Neutrophil (primary cell): ENCODE measurements around the gene ZBTB45.

Experiments
- H3K27ac ChIP-seq: fragments of 200-600 bp; sonication (generic); 2 replicates; pipeline ENCODE4 v1.5.1; 2016; ENCODE audit warnings: mild to moderate bottlenecking, moderate library complexity
- H3K27me3 ChIP-seq: fragments of 200-600 bp; sonication (generic); 2 replicates; pipeline ENCODE4 v1.6.0; 2016; ENCODE audit warnings: mild to moderate bottlenecking
- H3K36me3 ChIP-seq: fragments of 200-600 bp; sonication (generic); 2 replicates; pipeline ENCODE4 v1.5.1; 2017
- H3K4me1 ChIP-seq, 2 experiments: fragments of 200-600 bp in 1 of 2; sonication (generic) in 1 of 2; 1 replicate in 1 of 2; 2 replicates in 1 of 2; pipeline versions ENCODE4 v1.5.1 to v1.6.1; 2013 to 2016; ENCODE audit warnings: low read depth in 1 of 2, low read length in 1 of 2, mild to moderate bottlenecking in 1 of 2, moderate library complexity in 1 of 2; ENCODE audit not compliant: control insufficient read depth in 1 of 2, insufficient read depth in 1 of 2
- H3K4me3 ChIP-seq, 2 experiments: fragments of 200-600 bp in 1 of 2; sonication (generic) in 1 of 2; 1 replicate in 1 of 2; 2 replicates in 1 of 2; pipeline ENCODE4 v1.5.1; 2013 to 2016; ENCODE audit warnings: low read depth in 1 of 2, low read length in 1 of 2, mild to moderate bottlenecking in 1 of 2, moderate library complexity in 1 of 2
- H3K9me3 ChIP-seq: fragments of 200-600 bp; sonication (generic); 2 replicates; pipeline ENCODE4 v1.5.1; 2016
- CTCF ChIP-seq: fragments of 200-600 bp; sonication (generic); IDR thresholded peaks from 2 replicates; pipeline ENCODE4 v1.5.1; 2016; ENCODE audit warnings: antibody characterized with exemption

ZBTB45 gene

GRCh38 chr19:58555920-58556621 lies 36.5 kb upstream of the ZBTB45 start:
- Histone ChIP-seq H3K4me1 (peaks cover 47 to 50% of the 10 kb centered on the region in 2 experiments), H3K27ac (peak overlapping the region; percentile 100), H3K9me3 (no peaks in the 10 kb centered on the region), H3K36me3 (peaks cover 51% of the 10 kb centered on the region), H3K4me3 (peak overlapping the region; percentile 67 to 84), H3K27me3 (peaks cover 8% of the 10 kb centered on the region)
- TF ChIP-seq CTCF: no peak

GRCh38 chr19:58555369-58555885 lies 35.8 kb upstream of the ZBTB45 start:
- Histone ChIP-seq H3K27me3 (peaks cover 1% of the 10 kb centered on the region), H3K27ac (peak overlapping the region; percentile 100), H3K9me3 (no peaks in the 10 kb centered on the region), H3K36me3 (peaks cover 57% of the 10 kb centered on the region), H3K4me1 (peaks cover 47 to 50% of the 10 kb centered on the region in 2 experiments), H3K4me3 (peak overlapping the region; percentile 84 to 95)
- TF ChIP-seq CTCF: no peak

GRCh38 chr19:58554494-58555368 lies 35.1 kb upstream of the ZBTB45 start, which contains the start of gene CHMP2A:
CHMP2A (minus strand) TSS chr19:58555105; CDS start chr19:58554212, 893 bp downstream.
- Histone ChIP-seq H3K4me3 (peak within 1 kb of the TSS; percentile 84 to 95), H3K27ac (peak within 1 kb of the TSS; percentile 100), H3K9me3 (no peaks in the 10 kb centered on the region), H3K4me1 (peaks cover 43 to 47% of the 10 kb centered on the region in 2 experiments), H3K27me3 (no peaks in the 10 kb centered on the region), H3K36me3 (peaks cover 64% of the 10 kb centered on the region)
- peak; percentile 36 for TF ChIP-seq CTCF

GRCh38 chr19:58553799-58554493 lies 34.3 kb upstream of the ZBTB45 start:
- peak overlapping the region; percentile 84 to 95 for H3K4me3 ChIP-seq
- no peak for TF ChIP-seq CTCF
- no peaks in the 10 kb centered on the region for H3K27me3 ChIP-seq
- peak overlapping the region; percentile 100 for H3K27ac ChIP-seq
- no peaks in the 10 kb centered on the region for H3K9me3 ChIP-seq
- peaks cover 72% of the 10 kb centered on the region for H3K36me3 ChIP-seq
- peaks cover 38 to 41% of the 10 kb centered on the region in 2 experiments for H3K4me1 ChIP-seq

- no peak for TF ChIP-seq CTCF
These were observed 33.0 kb upstream of the ZBTB45 start for GRCh38 chr19:58552655-58553054.

More at GRCh38 chr19:58552655-58553054, 33.0 kb upstream of the ZBTB45 start:
- Histone ChIP-seq H3K4me3 (no peak overlapping the region), H3K4me1 (peaks cover 36 to 37% of the 10 kb centered on the region in 2 experiments), H3K9me3 (no peaks in the 10 kb centered on the region), H3K36me3 (peaks cover 85% of the 10 kb centered on the region), H3K27ac (peak overlapping the region; percentile 52), H3K27me3 (no peaks in the 10 kb centered on the region)
